NCI-H1436 treated with DMSO at 0.1 percent for 48 hours (cell line): ENCODE data around the gene SOX6.
"Not testable (repeated sequence)": the region's sequence is repeated elsewhere in the genome, so short reads cannot be mapped to it uniquely, and the experiment has no call there.

Source experiments
- DNase-seq: peaks from one replicate; lab custom pipeline; 2025; lab: John Stamatoyannopoulos, UW

SOX6 gene

DNA sequence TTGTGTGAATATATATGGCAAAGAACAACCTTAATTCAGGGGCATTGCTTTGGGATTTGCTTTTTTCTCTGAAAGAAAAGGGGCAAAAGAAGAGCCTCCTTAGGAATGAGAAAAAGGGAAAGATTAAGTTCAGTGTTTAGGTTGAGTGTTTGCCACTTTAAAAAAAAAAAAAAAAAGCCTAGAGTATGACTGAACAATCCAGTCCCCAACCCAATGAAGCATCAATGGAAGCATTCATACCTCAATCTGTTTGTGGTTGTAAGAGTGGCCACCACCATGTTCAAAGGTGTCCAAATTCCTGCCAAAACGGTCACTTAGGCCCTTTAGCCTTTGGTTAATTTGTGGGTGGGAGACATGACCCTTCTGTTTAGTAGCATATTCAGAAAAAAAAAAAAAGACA, 260.6 kb downstream of the SOX6 start:
- DNase-seq = no peak

DNA sequence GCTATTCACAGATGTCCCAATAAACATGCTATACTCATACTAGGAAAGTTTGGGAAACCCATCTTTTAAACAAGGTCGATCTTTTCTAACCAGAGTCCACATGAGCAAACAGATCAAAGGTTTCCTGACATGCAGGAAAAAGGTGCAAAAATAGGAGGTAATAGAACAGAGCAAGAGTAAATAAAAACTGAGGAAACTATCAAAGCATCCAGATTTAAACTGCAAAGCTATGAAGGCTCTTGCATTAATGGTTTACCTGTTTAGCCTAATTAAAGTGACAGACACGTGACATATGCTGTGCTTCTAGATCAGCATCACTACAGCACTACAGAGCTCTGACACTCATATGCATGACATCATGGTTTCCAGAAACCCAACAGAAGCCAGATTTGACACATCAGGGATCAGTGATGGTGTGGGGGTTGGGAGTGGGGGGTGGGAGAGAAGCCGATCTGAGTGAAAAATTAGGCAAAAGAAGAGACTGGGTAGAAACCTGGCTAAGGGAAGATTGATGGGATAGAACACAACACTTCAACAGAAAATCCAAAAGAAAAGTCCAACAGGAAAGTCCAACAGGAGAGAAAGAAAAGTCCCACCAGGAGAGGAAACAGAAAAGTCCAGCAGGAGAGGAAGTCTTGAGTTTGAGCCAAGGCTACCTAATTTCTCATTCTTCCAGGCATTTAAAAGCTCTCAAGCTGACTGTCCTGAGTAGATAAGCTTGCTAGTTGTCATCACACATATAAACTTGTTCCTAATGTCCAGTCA, 262.3 kb downstream of the SOX6 start:
- no peak for DNase-seq

- no peak for DNase-seq
These were observed 264.5 kb downstream of the SOX6 start for GRCh38 chr11:16091862-16092261.

DNA sequence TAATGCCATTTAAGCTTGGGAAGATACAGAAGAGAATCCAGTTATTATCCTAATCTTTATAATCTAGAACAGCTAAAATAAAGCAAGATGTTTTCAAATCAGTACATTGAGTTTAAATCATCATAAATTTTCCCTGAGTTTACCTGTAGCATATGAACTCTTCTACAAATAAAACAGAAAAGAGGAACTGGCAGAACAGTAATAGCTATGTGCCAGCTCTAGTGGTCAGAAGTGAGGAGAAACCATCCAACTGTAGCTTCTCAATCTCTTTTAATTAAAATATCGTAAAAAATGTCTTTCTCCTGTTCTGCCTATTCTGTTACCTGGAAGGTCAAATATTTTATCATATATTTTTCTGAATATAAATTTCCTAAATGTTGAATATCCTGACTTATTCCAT, 266.9 kb downstream of the SOX6 start:
- DNase-seq = no peak

DNA sequence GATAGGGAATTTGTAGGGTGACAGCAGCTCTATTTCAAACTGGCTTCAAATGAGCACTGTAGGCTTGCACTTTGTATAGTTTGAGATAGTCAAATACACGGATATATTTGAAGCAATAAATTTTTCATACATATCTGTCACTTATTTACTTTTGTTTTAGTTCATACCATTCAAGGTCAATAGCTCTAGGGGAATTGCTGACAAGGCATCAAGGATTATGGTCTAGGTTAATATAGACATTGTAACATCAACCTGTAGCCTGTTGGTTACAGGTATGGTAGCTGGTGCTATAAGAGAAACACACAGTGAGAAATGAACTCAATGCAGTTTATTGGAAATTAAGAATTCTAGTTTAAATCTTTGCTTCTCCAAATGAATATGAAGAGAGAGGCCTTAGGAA, 267.6 kb downstream of the SOX6 start:
- no peak for DNase-seq

GRCh38 chr11:16087886-16088285, 268.5 kb downstream of the SOX6 start:
- DNase-seq = no peak

DNA sequence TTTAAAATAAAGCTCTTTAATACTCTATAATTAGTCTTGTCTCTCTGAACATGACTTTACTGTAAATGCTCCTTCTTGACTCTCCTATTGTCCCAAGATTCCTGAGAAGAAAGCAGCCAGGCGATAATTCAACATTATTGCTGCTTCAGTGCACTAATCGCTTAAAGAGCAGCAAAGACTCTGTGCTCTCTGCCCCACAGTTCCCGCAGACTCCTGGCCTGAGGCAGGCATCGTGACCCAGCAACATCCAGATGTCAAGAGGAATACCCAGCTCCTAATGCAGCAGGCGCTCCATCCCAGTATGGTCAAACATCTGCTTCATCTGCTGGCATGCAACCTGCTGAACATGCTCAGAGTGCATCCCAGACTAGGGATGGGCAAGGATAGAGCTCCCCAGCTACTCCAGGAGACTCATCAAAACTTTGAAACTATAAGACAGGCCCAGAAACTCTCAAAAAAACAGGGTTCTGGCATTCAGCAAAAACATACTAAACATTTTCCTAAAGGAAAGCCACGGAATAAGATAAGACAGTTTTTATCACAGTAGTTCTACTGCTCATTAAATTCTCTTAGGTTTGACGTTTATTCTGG, 270.0 kb downstream of the SOX6 start:
- DNase-seq = no peak

DNA sequence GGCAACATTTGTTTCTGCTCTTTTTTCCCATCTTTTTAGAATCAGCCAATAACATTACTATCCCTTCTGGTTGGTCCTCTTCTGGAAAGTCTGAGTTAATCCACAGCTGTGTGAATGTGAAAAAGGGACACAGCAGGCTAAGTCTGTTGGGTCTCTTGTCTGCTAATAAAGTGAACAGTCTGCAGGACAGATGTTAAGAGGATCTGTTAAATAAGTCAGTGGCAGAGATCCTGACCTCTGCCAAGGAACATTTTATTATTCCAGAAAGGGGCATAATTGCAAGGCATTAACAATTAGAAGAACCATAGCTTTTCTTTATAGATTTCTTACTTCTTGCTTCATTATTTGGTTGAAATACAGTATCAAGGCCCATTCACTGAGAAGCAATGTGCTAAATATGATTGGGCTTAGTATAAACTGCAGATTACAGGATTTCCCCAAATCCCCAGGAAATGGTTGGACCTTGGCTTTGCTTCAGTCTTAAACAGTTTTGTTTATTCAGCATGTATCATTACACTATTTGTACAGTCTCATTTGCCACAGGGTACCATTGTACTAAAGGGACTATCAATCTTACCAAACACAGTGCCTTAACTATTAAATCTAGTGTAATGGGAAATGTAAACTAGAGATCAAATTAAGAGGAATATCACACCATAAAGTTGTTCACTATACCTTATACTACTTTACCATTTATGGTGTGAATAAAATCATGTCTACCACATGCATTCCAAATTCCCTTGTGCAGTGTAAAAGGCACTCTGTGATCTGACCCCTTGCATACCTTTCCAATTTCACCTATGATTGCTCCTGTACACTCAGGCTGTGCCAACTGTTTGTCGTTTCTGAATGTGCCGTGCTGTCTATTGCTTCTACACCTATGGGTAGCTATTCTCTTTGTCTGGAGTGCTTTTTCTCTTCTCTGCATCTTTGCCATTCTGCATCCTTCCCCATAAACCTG, 274.0 kb downstream of the SOX6 start:
- DNase-seq = no peak

- DNase-seq = no peak
These were observed 274.8 kb downstream of the SOX6 start for GRCh38 chr11:16081382-16082094.

DNA sequence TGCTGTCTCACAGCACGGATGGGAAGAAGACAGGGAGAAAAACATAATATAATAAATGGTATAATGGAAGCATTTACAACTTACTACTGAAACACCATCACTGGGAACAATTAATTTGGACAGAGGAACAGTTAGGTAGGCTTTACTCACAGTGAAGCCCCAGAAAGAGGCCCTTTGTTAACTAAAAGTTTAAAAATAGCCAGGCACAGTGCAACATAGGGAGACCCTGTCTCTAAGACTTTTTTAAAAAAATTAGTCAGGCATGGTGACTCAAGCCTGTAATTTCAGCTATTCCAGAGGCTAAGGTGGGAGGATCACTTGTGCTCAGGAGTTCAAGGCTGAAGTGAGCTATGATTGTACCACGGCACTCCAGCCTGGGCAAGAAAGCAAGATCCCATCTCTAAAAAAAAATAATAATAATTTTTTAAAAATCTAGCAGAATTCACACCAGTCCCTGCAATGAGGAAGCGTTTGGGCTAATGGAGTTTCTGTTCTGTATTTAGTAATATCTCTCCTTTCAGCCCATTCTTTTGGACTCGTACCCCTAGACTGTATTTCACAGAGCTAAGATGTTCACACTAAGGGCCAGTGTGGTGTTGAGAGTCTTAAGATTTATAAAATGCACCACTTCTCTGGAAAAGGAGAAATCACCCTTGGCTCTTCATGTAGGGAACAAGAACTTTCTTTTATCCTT, 275.5 kb downstream of the SOX6 start:
- DNase-seq = no peak

DNA sequence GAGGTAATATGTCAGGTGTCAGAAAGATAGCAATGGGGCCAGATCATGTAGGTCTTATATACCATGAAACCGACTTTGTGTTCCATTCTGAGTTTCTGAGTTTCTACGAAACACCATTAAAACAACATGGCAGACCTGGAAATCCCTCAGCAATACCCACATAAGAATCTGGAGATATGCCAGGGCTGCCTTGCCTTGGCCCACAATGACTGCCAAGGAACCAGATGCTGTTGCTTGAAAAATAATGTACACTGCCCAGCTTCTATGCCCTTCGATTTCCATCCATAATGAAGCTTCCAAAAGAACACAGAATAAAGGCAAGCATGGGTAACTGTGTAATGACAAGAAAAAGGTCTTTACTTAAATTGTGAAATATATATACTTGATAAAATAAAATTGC, 277.4 kb downstream of the SOX6 start:
- no peak for DNase-seq

- no peak for DNase-seq
These were observed 285.8 kb downstream of the SOX6 start for GRCh38 chr11:16070573-16070972.

DNA sequence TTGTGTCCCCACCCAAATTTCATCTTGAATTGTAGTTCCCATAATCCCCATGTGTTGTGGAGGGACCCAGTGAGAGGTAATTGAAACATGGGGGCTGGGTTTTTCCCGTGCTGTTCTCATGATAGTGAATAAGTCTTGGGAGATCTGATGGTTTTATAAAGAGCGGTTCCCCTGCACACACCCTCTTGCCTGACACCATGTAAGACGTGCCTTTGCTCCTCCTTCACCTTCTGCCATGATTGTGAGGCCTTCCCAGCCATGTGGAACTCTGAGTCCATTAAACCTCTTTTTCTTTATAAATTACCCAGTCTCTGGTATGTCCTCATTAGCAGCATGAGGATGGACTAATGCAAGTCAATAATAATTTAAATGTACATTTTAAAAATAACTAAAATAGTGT, 289.1 kb downstream of the SOX6 start:
- DNase-seq = not testable (repeated sequence)

DNA sequence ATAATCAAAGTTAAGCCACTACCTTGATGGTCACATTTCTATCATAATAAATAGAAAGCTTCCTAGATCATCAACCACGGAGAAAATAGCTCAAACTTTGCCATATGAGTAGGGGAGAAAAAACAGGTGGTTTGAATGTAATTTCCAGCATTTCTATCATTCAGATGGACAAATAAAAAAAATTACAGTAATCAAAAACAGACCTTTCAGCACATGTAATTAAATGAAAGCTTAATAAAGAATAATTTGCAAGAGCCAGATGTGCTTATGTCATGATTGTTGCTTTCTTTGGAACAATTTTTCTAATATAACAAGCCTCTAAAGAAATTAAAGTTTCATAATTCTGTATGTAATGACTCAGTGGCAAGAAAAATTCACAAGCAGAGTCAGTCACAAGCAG, 297.0 kb downstream of the SOX6 start:
- DNase-seq = no peak

GRCh38 chr11:16058671-16059070, 297.7 kb downstream of the SOX6 start:
- DNase-seq = no peak

- DNase-seq = no peak
These were observed 303.6 kb downstream of the SOX6 start for GRCh38 chr11:16052750-16053149.

GRCh38 chr11:16049611-16050010, 306.7 kb downstream of the SOX6 start:
- no peak for DNase-seq

GRCh38 chr11:16047073-16047472, 309.3 kb downstream of the SOX6 start:
- DNase-seq = no peak

- DNase-seq = no peak
These were observed 312.7 kb downstream of the SOX6 start for GRCh38 chr11:16043617-16044016.

- no peak for DNase-seq
These were observed 315.1 kb downstream of the SOX6 start for GRCh38 chr11:16041207-16041606.

DNA sequence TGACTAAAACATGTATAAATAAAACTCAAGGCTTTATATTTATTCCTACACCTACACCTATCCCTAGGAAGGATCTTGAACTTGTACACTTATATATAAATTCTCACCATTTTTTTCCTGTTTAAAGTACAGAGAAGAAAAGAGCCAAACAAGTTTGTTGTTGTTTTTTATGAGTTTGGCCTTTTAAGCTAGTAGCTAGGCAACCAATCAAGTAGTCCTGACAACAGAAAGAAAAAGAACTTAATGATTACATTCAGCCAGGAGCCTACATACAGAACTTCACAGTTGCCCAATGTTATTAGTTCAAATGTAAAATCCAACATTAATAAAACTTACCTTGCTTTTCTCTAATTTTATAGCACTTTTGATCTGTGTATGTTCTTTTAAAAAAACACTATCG, 316.2 kb downstream of the SOX6 start:
- no peak for DNase-seq

GRCh38 chr11:16037179-16037578, 319.2 kb downstream of the SOX6 start:
- DNase-seq = no peak
